Stimulated activated CD8-positive, alpha-beta memory T cell treated with anti-CD3 and anti-CD28 coated beads, Interleukin-15, amount 100 ng/mL, for 1 hour (primary cell): Measurements from ENCODE around the gene DPP7.
"Not testable (repeated sequence)": the region's sequence is repeated elsewhere in the genome, so short reads cannot be mapped to it uniquely, and the experiment has no call there.

Source experiments
- DNase-seq: peaks from one replicate; pipeline ENCODE4 v3.0.0-alpha.2; 2020; ENCODE audit warnings: low read depth

The DPP7 gene

GRCh38 chr9:137069508-137070091 lies 44.9 kb downstream of the DPP7 start:
- DNase-seq, result no peak

DNA sequence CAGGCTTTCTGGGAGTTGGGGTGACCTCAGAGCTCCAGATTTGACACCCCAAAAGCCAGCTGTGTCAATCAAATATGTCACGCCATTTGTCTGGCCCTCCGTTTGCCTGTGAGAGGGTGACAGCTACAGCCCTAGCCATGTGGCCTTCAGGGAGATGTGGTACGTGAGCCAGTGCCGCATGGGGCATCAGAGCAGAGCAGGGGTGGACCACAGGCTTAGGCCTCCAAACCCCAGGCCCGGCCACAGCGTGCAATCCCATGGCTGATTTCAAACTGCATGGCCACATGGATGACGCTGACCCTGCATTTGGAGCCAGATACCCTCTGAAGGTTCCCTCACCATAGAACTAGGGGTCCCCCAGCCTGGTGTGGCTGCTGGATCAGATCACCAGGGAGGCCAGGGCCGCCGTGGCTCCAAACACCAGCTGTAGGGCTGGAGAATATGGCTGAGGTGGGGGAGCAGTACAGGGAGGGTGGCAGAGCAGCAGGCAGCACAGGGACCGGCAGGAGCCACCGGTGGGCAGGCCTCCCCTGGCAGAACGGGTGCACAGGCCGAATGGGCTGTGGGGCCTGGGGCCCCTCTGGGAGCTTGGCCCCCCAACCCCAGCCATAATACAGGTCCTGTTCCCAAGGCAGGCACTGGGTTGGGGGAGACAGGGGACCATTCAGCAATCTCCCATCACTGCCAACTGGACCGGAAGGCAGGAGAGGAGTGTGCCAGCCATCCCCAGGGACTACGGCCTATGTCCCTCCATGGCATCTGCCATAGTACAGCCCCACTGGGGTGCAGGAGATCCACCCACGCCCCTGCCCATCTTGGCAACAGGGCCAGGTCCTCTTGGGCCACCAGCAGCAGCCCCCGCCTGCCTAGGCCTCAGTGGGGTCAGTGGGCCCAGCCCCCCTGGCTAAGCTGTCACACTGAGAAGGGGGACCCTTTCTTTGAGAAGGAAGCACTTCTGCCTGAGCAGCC lies 45.7 kb downstream of the DPP7 start:
- DNase-seq, result no peak

DNA sequence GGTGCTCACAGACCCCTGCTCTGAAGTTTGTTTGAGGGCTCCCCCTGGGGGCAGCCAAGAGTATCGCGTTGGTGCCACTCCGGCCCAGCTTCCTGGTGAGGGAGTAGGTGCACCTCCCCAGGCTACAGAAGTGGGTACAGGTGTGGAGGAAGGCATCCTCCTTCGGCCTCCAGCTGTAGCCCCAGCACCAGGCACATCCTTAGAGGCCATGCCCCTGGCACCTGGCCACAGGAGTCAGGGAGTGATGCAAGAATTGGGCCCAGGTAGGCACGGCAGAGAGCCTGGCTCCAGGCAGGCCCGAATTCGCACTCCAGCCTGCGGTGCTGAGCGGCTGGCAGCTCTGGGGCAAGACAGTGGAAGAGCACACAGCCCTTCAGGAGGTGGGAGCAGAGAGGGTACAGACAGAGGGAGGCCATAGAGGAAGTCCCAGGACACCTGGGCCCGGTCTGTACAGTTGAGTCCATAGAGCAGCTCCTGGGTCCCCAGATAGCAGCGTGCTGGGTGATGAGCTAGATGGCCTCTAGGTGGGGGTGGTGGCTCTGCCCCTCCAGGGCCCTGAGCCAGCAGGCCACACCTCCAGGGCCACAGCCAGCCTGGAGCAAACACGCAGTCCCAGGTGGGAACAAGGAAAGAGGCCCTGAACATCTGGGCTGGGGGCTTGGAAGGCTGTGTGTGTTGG lies 46.5 kb downstream of the DPP7 start:
- DNase-seq, result peak; percentile 71

DNA sequence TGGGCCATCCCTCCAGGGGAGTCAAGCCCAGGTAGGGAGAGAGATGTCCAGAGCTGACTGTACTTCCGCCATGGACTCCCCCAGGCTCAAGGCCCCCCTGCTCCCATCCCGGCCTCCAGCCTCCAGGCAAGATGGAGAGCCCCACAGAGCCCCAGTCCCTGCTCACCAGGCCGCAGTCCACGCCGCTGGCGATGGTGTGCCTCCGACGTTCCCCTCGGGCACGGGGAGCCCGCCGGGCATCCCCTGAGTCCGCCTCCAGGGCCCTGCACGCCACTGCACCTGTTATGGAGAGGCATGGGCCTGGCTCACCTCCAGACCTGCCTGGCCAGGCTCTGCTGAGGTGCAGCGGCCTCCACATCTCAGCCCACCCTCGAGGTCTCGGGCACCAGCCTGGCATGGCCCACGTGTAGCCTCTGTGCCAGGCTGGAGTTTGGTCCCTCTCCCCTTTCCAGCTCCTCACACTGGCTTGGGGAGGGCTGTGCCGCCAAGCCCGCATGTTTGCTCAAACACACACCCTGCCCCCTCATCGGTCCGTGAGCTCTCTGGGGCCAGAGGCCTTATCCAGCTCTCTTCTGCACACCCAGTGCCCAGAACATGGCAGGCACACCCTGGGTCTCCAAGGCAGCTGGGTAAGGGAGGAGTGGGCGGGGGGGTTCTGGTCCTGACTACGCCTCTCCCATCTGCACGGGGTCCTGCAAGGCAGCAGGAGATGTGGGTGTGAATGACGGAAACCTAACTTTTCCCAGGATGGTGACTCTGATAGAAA lies 48.3 kb downstream of the DPP7 start:
- DNase-seq, result no peak

- no peak for DNase-seq
Observed at GRCh38 chr9:137065336-137065967, 49.1 kb downstream of the DPP7 start.

GRCh38 chr9:137064880-137065164 lies 49.7 kb downstream of the DPP7 start:
- DNase-seq, result no peak

DNA sequence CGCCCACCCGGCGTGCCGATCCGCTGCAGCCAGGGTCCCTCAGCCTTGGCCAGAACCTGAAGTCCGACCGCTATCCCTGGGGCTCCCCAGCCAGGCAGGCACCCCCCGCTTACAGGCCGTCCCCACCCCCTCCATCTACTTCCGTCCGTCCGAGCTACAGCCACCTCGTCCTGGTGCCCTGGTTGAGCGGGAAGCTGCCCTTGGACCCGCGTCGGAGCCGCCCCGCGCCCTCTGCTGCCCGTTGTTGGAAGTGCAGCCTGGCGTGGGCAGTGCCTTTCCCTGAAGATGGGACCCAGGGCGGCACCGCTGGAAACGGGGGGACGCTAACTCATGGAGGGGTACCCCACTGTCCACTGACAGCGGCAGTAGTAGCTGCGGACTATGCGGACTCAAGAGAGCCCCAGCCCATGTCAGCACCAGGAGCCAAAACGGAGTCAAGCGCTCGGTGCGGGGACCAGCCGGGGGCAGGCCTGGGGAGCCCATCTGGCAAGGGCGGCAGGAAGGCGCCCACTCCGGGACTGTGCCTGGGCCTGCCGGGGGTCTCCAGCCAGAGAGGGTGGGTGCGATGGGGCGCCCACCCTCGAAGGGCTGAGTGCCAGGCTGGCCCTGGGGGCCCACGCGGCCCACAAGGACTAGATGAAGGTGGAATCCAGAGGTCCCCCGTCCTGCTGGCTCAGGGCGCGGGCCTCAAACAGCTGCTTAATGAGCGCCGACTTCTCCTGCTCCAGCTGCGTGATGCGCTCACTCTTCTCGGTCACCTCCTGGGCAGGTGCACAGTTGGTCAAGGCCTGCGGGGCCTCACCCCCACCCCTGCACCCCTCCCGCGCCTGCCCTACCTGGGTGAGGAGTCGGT lies 50.3 kb downstream of the DPP7 start:
- DNase-seq, result peak; percentile 28

GRCh38 chr9:137063311-137064026 lies 51.1 kb downstream of the DPP7 start:
- no peak for DNase-seq

GRCh38 chr9:137062798-137063197 lies 51.7 kb downstream of the DPP7 start:
- not testable (repeated sequence) for DNase-seq

GRCh38 chr9:137062384-137062783 lies 52.1 kb downstream of the DPP7 start:
- DNase-seq, result no peak
